ENCODE results near the gene HTD2. TPM values are rescaled to one million over a fixed set of nuclear protein-coding genes. Genes with fewer than 3 reads are reported as not detected.
"Not testable (repeated sequence)": the region's sequence is repeated elsewhere in the genome, so short reads cannot be mapped to it uniquely, and the experiment has no call there.

Gene HTD2
- total RNA-seq, 1 donor from 2014 or later, result 14.9 TPM

DNA sequence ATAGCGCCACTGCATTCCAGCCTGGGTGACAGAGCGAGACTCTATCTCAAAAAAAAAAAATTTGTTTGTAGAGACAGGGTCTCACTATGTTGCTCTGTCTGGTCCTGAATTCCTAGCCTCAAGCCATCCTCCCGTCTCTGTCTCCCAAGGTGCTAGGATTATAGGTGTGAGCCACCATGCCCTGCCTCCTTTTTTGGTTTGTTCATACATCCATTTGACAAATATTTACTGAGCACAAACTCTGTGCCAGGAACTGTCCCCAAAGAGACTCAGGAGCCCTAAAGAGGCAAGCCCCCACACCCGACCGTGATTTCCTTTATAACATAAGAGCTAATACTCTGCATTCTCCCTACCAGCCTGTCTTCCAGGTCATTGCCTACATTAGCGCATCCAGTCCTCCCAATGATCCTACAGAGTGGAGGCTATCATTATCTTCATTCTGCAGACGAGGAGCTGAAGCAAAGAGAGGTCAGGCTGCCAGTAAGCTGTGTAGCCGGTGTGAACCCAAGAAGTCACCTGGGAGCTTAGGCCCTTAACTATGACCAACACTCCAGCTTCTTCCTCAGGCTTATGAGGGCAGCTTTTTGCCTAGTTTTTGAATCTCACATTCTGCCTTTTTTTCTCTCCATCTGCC lies 20.1 kb downstream of the HTD2 start:
- intact Hi-C loops (cut with micrococcal nuclease), result loop anchor here (5.0 kb wide), 1 partner anchor 86 kb away; no protein-coding TSS in a partner anchor
- DNase-seq (no peak), ATAC-seq (no peak)

DNA sequence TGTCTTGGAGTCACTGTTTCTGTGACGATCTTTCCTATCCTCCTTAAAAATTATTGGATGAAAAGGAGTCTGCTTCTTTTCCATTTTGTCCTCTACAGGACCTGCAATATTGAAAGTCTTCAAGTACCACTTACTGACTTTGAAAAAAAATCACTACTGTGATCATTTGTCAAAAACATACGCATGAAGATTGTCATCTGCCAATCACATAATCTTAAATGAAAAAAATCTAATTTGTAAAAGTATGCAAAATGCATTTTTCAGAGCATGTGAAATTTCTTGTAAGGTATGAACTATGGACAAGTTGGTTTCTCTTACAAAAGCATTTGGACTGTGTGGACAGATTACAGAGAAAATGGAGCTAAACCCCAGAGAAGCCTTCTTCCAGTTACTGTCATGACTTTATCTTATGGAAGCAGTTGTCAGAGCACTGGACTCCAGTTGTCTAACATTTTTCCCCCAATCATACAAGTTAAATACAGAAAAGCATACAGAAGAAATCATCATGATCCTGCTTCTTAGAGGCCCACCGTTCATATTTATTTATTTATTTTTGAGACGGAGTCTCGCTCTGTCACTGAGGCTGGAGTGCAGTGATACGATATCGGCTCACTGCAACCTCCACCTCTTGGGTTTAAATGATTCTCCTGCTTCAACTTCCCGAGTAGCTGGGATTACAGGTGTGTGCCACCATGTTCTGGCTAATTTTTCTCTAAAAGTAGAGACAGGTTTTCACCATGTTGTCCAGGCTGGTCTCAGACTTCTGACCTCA lies 23.0 kb downstream of the HTD2 start:
- ATAC-seq, result no peak
- intact Hi-C loops (cut with micrococcal nuclease), result loop anchor here (5.0 kb wide), 1 partner anchor 83 kb away; no protein-coding TSS in a partner anchor
- no peak for DNase-seq

DNA sequence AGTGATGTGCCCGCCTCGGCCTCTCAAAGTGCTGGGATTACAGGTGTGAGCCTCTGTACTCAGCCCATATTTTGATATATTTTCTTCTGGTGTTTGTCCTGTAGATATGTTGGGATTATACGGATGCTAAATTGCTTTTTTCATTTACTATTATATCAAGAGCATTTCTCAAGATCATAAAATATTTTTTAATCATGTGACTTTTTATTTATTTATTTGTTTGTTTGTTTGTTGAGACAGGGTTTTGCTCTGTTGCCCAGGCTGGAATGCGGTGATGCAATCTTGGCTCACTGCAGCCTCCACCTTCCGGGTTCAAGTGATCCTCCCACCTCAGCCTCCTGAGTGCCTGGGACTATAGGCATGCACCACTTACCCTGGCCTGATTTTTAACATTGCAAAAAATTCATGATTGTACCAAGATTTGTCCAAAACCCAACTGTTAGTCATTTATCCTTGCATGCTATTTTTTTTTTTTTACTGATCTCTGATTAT lies 23.6 kb downstream of the HTD2 start:
- ATAC-seq, result no peak
- no peak for DNase-seq
- intact Hi-C loops (cut with micrococcal nuclease), result loop anchor here (5.0 kb wide), 1 partner anchor 82 kb away; no protein-coding TSS in a partner anchor

DNA sequence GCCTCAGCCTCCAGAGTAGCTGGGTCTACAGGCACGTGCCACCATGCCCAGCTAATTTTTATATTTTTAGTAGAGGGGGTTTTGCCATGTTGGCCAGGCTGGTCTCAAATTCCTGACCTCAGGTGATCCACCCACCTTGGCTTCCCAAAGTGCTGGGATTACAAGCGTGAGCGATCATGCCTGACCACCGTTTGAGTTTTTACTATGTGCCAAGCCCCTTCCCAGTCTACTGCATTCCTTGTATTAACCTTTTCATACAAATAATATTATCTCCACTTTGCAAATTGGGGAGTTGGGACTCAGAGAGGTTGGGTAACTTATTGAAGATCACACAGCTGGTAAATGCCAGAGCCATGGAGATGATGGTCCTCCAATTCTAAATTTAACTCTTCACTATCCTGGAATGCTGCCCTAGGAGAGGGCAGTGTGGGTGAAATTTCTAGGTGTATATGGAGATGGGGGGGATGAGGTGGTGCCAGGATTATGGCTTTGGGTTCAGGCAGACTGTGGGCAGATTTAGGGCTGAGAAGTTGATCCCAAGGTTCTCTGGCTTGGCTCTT lies 25.4 kb downstream of the HTD2 start:
- DNase-seq, result no peak
- ATAC-seq, result no peak
- intact Hi-C loops (cut with micrococcal nuclease), result no loop called here

DNA sequence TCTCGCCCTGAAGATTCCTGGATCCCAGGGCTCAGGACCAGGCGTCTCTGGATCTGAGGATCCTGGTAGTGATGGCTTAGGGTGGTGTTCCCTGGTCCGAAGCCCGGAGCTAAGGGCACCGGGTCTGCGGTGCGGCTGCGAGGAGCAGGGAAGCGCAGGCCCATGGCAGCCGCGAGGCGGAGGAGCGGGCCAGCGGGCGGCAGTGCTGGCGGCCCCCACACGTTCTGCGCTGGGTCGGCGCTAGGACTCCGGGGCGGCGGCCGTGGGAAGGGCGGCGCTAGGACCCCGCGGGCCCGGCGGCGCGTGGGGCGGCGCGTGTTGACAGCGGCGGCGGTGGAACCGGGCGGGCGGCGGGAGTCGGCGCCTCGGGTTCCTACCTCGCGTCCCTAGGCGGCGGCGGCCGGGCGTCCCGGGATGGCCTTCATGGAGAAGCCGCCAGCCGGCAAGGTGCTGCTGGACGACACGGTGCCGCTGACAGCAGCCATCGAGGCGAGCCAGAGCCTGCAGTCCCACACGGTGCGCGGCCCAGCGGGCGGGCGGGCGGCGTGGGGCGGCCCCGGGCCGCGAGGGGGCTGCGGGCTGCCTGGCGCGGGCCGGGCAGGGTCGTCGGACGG lies 26.4 kb downstream of the HTD2 start, which contains the start of gene PXK:
TSS of gene PXK (plus strand) at position 318 of the 614 bp plus-strand sequence. CDS start at position 415, 97 bp downstream.
- DNase-seq, result peak; percentile 91
- peak; percentile 97 for ATAC-seq
- intact Hi-C loops (cut with micrococcal nuclease), result no loop called here

DNA sequence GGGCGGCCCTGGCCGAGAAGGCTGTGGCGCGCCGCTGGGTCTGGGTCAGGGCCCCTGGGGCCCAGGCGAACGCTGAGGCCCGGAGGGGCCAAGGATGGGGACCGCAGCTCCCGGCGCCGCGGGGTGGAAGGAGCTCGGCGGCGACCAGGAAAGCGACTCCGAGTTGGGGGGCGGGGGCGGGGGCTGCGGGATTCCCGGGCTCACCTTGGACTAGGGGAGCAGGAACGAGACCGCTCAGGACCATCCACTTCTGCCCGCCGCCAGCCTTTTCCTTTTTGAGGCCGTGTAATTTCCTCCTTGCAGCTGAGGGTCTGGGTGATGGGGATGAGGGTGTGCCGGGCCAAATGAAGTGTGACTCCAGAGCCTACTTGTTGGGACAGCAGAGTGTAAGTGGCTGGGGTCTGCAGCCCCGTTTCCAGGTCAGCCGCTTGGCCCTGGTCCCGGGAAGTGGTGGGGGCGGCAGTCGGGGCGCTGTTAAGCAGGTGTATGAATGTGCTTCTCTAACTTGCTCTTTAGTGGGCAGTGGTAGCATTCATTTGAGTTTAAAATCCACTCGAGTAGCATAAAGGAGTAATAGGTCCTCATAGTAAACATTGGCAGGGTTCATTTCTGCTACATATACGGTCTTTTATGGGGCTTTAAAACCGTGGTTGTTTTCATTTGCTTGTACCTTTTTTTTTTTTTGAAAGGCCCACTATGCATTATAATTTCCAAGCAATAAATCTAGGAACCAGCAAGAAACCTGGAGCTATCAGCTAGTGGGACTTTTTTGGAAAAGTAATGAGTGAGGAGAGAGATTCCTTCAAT lies 27.1 kb downstream of the HTD2 start:
- intact Hi-C loops (cut with micrococcal nuclease), result no loop called here
- ATAC-seq, result peak; percentile 11
- DNase-seq, result peak; percentile 41

DNA sequence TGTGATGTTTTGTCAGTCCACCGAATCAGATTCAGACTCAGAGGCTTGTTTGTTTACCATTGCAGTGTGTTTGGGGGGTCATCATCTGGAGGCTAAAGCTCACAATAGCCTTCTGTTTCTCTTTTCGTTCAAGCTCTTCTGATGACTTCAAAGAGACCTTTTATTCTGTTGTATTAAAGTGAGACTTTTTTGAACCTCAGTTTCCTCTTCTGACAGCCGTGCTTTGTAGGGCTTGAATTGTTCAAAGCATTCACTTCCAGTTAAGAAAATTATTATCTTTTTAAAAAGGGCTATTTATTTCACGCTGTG lies 27.6 kb downstream of the HTD2 start:
- DNase-seq, result no peak
- no peak for ATAC-seq
- intact Hi-C loops (cut with micrococcal nuclease), result no loop called here

DNA sequence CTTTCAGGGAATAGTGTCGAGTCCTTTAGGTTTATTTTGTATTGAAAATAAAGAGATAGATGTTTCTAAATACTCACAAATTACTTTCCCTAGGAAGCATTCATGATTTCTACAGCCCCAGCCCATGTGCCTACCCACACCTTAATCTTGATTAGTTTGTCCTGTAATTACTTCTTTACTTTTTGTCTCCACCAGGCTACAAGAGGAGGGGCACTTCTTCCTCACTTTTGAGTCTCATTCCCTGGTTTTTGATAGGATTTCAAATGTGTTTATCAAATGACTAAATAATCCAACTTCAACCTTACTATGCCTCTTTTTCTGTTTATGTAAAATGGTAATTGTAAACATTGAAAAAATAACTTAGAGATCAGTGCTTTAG lies 28.2 kb downstream of the HTD2 start:
- ATAC-seq (no peak), DNase-seq (no peak)
- intact Hi-C loops (cut with micrococcal nuclease), result no loop called here

DNA sequence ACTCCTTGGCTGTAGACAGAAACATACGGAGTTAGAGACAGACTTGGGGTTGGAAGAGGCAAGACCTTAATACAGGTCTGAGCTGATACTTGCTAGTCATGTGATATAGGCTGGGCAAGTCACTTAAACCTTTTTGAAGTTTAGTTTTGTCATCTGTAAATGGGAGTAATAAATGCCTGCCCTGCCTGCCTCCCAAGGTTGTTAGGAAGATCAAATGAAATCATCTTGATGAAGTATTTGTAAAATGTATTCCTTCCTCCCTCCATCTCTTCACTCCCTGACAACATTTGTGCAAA lies 29.3 kb downstream of the HTD2 start:
- intact Hi-C loops (cut with micrococcal nuclease), result no loop called here
- DNase-seq (no peak), ATAC-seq (no peak)

DNA sequence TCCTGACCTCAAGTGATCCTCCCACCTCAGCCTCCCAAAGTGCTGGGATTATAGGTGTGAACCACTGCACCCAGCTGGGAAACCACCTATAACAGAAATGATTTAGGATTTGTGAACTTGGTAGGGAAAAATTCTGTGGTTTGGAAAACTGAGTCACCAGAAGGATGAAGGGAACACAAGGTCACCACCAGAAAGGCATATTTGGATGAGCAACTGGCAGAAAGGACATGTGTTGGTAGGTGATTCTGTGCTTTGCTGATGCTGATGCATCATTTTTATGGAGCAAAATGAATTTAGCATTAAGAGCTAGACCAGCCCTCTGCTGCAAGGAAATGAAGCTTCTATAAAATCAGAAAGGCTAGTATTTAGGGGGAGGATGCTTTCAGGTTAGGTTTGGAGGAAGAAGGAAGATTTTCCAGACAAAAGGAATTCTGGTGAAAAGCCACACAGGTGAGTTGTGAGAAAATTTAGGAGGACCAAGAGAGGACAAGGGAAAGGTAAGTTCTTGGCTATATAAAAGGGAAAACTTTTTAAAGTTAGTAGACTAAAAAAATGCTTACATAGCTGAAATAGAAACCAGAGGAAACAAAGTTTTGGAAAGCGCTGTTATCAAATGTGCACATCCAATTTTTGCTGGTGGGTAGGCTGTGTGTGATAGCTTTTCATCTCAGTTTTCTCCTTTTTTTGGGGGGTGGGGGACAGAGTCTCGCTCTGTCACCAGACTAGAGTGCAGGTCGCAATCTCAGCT lies 30.0 kb downstream of the HTD2 start:
- no peak for DNase-seq
- intact Hi-C loops (cut with micrococcal nuclease), result no loop called here
- ATAC-seq, result no peak

DNA sequence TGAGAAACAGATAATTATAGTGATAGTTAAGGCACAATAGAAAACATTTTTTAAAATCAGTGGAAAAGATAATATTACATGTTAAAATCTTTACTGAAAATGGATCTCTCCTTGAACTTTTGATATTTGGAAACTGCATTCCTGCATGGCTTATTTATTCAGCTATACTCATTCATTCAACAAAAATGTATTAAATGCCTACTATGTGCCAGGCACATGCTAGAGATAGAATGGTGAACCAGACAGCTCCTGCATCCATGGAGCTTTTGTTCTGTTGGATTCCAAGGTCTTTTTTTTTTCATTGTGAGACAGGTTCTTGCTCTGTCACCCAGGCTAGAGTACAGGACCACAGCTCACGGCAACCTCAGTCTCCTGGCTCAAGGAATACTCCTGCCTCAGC lies 30.9 kb downstream of the HTD2 start:
- no peak for DNase-seq
- intact Hi-C loops (cut with micrococcal nuclease), result no loop called here
- ATAC-seq, result no peak

DNA sequence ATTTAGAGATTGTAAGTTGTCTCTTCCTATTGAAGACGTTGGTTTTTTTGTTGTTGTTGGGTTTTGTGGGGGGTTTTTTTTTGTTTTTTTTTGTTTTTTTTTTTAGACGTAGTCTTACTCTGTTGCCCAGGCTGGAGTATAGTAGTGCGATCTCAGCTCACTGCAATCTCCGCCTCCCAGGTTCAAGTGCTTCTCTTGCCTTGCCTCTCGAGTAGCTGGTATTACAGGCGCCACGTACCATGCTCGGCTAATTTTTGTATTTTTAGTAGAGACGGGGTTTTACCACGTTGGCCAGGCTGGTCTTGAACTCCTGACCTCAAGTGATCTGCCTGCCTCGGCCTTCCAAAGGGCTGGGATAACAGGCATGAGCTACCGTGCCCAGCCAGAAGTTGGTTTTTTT lies 32.8 kb downstream of the HTD2 start:
- DNase-seq; ATAC-seq; intact Hi-C loops (cut with micrococcal nuclease): not testable (repeated sequence)

DNA sequence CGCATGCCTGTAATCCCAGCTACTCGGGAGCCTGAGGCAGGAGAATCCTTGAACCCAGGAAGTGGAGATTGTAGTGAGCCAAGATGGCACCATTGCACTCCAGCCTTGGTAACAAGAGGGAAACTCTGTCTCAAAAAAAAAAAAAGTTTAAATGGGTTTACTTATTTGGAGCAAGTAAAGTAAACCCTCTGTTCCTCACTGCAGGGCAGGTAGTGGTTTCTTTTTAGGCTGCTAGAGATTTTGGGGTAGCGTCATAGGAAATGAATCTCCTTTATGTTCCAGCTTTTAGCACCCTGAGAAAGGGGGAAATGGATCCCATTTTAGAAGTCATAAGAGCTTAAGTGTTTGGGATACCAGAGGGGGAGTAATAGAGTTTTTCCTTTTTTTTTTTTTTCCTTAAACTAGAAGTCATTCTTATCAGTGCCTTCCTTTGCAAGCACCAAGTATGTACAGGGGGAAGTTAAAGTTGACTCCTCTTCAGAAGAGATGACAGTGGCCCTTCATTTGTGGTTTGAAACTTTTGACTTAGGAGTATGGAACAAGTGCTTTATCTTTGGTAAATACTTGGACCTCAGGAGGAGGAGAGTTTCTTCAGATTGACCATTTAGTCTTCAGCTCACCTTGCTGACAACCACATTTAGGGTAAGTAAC lies 34.4 kb downstream of the HTD2 start:
- intact Hi-C loops (cut with micrococcal nuclease), result no loop called here
- DNase-seq (no peak), ATAC-seq (no peak)

DNA sequence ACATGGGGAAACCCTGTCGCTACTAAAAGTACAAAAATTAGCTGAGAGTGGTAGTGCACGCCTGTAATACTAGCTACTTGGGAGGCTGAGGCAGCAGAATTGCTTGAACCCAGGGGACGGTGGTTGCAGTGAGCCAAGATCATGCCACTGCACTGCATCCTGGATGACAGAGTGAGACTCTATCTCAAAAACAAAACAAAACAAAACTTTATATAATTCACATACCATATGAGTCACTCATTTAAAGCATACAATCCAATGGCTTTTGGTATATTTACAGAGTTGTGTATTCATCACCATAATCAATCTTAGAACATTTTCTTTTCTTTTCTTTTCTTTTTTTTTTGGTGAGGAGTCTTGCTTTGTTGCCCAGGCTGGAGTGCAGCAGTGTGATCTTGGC lies 35.1 kb downstream of the HTD2 start:
- no peak for ATAC-seq
- intact Hi-C loops (cut with micrococcal nuclease), result no loop called here
- no peak for DNase-seq

DNA sequence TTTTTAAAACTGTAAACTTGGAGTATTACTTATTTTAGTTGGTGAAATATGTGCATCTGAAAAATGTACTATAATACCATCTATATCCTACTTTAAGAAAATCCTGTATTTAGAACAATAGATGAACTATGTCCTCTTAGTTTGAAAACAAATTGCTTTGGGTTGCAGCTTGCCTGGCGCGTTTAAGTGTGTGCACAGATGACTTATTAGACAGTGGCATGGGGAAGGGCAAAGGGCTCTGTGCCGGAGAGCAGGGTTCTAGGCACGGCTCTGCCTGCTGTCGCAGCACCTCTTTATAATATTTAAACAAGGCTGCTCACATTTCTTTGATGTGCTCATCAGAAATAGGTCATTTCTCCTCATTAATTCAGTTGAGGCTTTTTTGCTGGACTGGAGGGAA lies 36.4 kb downstream of the HTD2 start:
- intact Hi-C loops (cut with micrococcal nuclease), result no loop called here
- ATAC-seq (no peak), DNase-seq (no peak)

DNA sequence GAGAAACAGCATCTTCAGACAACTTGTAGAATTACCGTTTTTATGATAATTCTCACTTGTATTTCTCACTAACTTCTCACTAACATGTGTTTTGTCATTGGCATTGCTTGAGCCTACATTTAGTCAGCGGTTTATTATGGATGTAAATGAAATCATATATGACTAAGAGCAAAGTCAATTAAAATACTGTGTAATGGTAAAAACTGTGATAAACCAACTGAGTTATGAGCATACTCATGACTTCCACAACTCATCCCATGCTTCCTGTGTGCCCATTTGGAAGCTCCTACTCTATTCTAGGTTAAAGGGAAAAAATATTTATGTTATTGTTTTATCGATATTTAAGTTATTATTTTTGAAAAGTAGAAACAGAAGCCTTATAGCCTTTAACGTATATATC lies 39.1 kb downstream of the HTD2 start:
- DNase-seq (no peak), ATAC-seq (no peak)
- intact Hi-C loops (cut with micrococcal nuclease), result no loop called here

DNA sequence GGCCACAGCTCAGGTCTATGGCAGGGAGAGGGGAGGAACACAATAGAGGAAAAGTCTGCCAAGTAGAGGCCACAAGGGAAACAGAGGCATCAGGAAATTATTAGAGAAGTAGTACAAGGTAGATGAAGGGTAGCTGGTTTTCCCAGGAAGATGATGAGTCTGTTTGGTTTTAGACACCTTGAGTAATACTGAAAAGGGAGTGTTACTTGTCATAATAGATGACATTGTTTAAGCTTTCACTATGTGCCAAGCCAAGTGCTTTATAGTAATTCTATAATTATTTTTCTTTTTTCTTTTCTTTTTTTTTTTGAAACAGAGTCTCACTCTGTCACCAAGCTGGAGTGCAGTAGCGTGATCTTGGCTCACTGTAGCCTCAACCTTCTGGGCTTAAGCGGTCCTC lies 40.0 kb downstream of the HTD2 start:
- intact Hi-C loops (cut with micrococcal nuclease), result no loop called here
- ATAC-seq (no peak), DNase-seq (no peak)

DNA sequence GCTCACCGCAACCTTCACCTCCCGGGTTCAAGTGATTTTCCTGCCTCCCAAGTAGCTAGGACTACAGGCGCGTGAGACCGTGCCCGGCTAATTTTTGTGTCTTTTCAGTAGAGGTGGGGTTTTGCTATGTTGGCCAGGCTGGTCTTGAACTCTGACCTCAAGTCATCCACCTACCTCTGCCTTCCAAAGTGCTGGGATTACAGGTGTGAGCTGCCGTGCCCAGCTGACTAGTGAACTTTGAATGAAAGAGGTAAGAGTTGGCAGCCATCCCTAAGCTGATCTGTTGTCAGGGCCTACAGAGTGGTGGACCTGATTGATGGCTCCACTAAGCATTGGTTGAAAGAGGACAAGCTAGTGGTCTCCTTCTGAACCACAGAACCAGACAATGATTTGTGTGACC lies 41.7 kb downstream of the HTD2 start:
- ATAC-seq (no peak), DNase-seq (no peak)
- intact Hi-C loops (cut with micrococcal nuclease), result no loop called here

Measured in left ventricle myocardium superior (tissue), 1 donor.